ENCODE measurements around the gene SNRPA1. TPM values are rescaled to one million over a fixed set of nuclear protein-coding genes. Genes with fewer than 3 reads are reported as not detected.

The SNRPA1 gene
- total and polyA plus RNA-seq, 4 experiments from 2014 or later, result 76.6 to 100 (median 86.3) TPM

DNA sequence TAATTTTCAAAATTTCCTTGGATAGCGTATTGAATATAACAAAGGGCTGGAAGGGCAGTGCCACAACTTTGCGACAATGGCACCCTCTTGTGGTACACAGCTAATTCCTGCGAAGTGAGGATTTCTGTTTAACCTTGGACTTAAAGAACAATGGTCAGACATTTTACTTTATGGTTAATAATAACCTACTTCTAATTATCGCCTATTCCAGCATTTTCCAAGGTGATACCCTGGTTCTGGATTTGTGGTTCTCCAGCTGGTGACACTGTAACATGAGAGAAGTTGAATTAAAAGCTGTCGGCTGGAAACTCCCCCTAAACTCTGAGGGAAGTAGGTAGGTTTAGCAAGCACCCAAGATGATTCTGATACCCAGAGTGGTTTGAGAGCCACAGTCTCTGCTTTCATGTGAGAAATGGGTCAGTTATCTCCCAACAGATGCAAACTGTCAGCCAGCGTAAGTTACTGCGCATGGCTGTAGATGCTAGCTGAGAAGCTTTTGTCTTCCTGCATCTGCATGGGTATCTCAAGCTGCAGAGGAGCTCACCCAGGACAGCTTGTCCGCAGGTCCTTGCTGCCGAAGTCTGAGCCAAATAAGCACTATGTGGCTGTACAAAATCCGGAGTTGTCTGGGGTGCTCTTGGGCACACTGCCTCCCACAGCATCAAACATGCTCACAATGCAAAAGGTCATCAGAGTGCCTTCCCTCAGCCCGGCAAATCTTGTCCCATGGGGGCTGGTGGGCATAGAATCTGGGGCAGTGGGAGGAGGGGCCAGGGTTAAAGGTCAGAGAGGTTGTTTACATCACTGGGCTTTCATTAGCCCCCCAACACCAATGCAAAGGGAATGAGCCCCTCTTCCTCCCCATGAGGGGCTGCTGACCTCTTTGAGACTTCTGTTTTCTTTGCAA lies 36.6 kb downstream of the SNRPA1 start:
- peaks cover 0 to 3% (median under 1%) of the 10 kb centered on the region in 4 donors for H3K4me1 Mint-ChIP-seq
- ChIA-PET POLR2A (ENCODE audit: partially characterized antibody) (interaction anchor here (0.7 to 1.2 kb wide), 2 partner anchors 131 to 250 kb away, joined by 3 read pairs; no protein-coding TSS in a partner anchor), CTCF (ENCODE audit: partially characterized antibody) (interaction anchor here (0.8 to 3.1 kb wide), 31 partner anchors 8 to 383 kb away, joined by 3 to 49 read pairs (median 5); partner anchors contain the start of gene SNRPA1)
- Histone ChIP-seq H3K36me3 (ENCODE audit: insufficient read depth, low read length) (no peaks in the 10 kb centered on the region), H3K4me1 (ENCODE audit: insufficient read depth, low read length) (no peaks in the 10 kb centered on the region), H3K27me3 (ENCODE audit: insufficient read depth, low read length) (no peaks in the 10 kb centered on the region), H3K27ac (ENCODE audit: low read depth, low read length) (no peak overlapping the region), H3K4me3 (ENCODE audit: low read length in 2 of 2) (no peak overlapping the region), H3K9me3 (ENCODE audit: control insufficient read depth in 1 of 2, low read length in 2 of 2) (no peaks in the 10 kb centered on the region)
- H3K27me3 Mint-ChIP-seq, result peaks cover 0 to 6% of the 10 kb centered on the region in 2 donors
- intact Hi-C loops (cut with micrococcal nuclease), result loop anchor here (1.0 kb wide), 1 partner anchor 170 kb away; no protein-coding TSS in a partner anchor
- no peaks in the 10 kb centered on the region for H3K9me3 Mint-ChIP-seq
- H3K27ac Mint-ChIP-seq, result peak overlapping the region in 1 of 7 donors; percentile 53
- no peak overlapping the region for H3K4me3 Mint-ChIP-seq
- H3K36me3 Mint-ChIP-seq, result no peaks in the 10 kb centered on the region
- DNase-seq, result peak in 4 of 5 donors; percentile 49 to 61 (median 52)

- Mint-ChIP-seq H3K27me3 (peaks cover 0 to 3% of the 10 kb centered on the region in 2 donors), H3K27ac (no peak overlapping the region), H3K9me3 (peaks cover 0 to 1% (median 0%) of the 10 kb centered on the region in 8 donors), H3K36me3 (peaks cover 0 to 5% of the 10 kb centered on the region in 2 donors), H3K4me1 (peaks cover 6 to 10% (median 9%) of the 10 kb centered on the region in 4 donors), H3K4me3 (peak overlapping the region in 1 of 8 donors; percentile 41)
- H3K27me3 ChIP-seq (ENCODE audit: insufficient read depth, low read length), result no peaks in the 10 kb centered on the region
- no peaks in the 10 kb centered on the region for H3K36me3 ChIP-seq (ENCODE audit: insufficient read depth, low read length)
- ChIA-PET POLR2A (ENCODE audit: partially characterized antibody) (no interaction called here), CTCF (ENCODE audit: partially characterized antibody) (interaction anchor here (1.2 to 3.1 kb wide), 10 partner anchors 10 to 245 kb away, joined by 3 to 49 read pairs (median 10); no protein-coding TSS in a partner anchor)
- peaks cover 9% of the 10 kb centered on the region for H3K4me1 ChIP-seq (ENCODE audit: insufficient read depth, low read length)
- peak in 1 of 5 donors; percentile 16 for DNase-seq
- intact Hi-C loops (cut with micrococcal nuclease), result loop anchor here (2.0 kb wide), 1 partner anchor 62 kb away; no protein-coding TSS in a partner anchor
- H3K27ac ChIP-seq (ENCODE audit: low read depth, low read length), result no peak overlapping the region
- no peaks in the 10 kb centered on the region for H3K9me3 ChIP-seq (ENCODE audit: control insufficient read depth in 1 of 2, low read length in 2 of 2)
- H3K4me3 ChIP-seq (ENCODE audit: low read length in 2 of 2), result no peak overlapping the region
Observed at GRCh38 chr15:101256757-101257156, 38.3 kb downstream of the SNRPA1 start.

- H3K27ac Mint-ChIP-seq, result no peak overlapping the region
- H3K9me3 ChIP-seq (ENCODE audit: control insufficient read depth in 1 of 2, low read length in 2 of 2), result no peaks in the 10 kb centered on the region
- H3K27ac ChIP-seq (ENCODE audit: low read depth, low read length), result no peak overlapping the region
- H3K4me3 Mint-ChIP-seq, result no peak overlapping the region
- intact Hi-C loops (cut with micrococcal nuclease), result loop anchor here (2.0 kb wide), 1 partner anchor 61 kb away; no protein-coding TSS in a partner anchor
- DNase-seq, result no peak
- H3K27me3 ChIP-seq (ENCODE audit: insufficient read depth, low read length), result no peaks in the 10 kb centered on the region
- H3K36me3 ChIP-seq (ENCODE audit: insufficient read depth, low read length), result no peaks in the 10 kb centered on the region
- H3K36me3 Mint-ChIP-seq, result peaks cover 0 to 6% of the 10 kb centered on the region in 2 donors
- peaks cover 8 to 11% (median 9%) of the 10 kb centered on the region in 4 donors for H3K4me1 Mint-ChIP-seq
- H3K27me3 Mint-ChIP-seq, result peaks cover 0 to 3% of the 10 kb centered on the region in 2 donors
- ChIA-PET POLR2A (ENCODE audit: partially characterized antibody) (no interaction called here), CTCF (ENCODE audit: partially characterized antibody) (interaction anchor here (0.7 to 3.1 kb wide), 9 partner anchors 9 to 246 kb away, joined by 3 to 11 read pairs (median 5); no protein-coding TSS in a partner anchor)
- no peak overlapping the region for H3K4me3 ChIP-seq (ENCODE audit: low read length in 2 of 2)
- H3K9me3 Mint-ChIP-seq, result peaks cover 0 to 1% (median 0%) of the 10 kb centered on the region in 8 donors
- H3K4me1 ChIP-seq (ENCODE audit: insufficient read depth, low read length), result peaks cover 11% of the 10 kb centered on the region
Observed at GRCh38 chr15:101255615-101256241, 39.3 kb downstream of the SNRPA1 start.

- intact Hi-C loops (cut with micrococcal nuclease), result no loop called here
- no peaks in the 10 kb centered on the region for H3K27me3 ChIP-seq (ENCODE audit: insufficient read depth, low read length)
- Mint-ChIP-seq H3K27ac (peak overlapping the region in 1 of 7 donors; percentile 32), H3K27me3 (peaks cover 0 to 3% of the 10 kb centered on the region in 2 donors), H3K36me3 (peaks cover 0 to 11% of the 10 kb centered on the region in 2 donors), H3K4me1 (peaks cover 15 to 18% (median 16%) of the 10 kb centered on the region in 4 donors), H3K4me3 (no peak overlapping the region), H3K9me3 (peaks cover 0 to 1% (median 0%) of the 10 kb centered on the region in 8 donors)
- no peak overlapping the region for H3K27ac ChIP-seq (ENCODE audit: low read depth, low read length)
- H3K4me3 ChIP-seq (ENCODE audit: low read length in 2 of 2), result no peak overlapping the region
- peaks cover 18% of the 10 kb centered on the region for H3K4me1 ChIP-seq (ENCODE audit: insufficient read depth, low read length)
- CTCF ChIA-PET (ENCODE audit: partially characterized antibody), result interaction anchor here (1.2 to 2.4 kb wide), 8 partner anchors 9 to 239 kb away, joined by 3 to 9 read pairs (median 4); no protein-coding TSS in a partner anchor
- no peaks in the 10 kb centered on the region for H3K9me3 ChIP-seq (ENCODE audit: control insufficient read depth in 1 of 2, low read length in 2 of 2)
- no peak for DNase-seq
- no peaks in the 10 kb centered on the region for H3K36me3 ChIP-seq (ENCODE audit: insufficient read depth, low read length)
- POLR2A ChIA-PET (ENCODE audit: partially characterized antibody), result interaction anchor here (5.7 kb wide), 1 partner anchor 14 kb away, joined by 64 read pairs; no protein-coding TSS in a partner anchor
Observed at GRCh38 chr15:101255051-101255395, 40.0 kb downstream of the SNRPA1 start.

DNA sequence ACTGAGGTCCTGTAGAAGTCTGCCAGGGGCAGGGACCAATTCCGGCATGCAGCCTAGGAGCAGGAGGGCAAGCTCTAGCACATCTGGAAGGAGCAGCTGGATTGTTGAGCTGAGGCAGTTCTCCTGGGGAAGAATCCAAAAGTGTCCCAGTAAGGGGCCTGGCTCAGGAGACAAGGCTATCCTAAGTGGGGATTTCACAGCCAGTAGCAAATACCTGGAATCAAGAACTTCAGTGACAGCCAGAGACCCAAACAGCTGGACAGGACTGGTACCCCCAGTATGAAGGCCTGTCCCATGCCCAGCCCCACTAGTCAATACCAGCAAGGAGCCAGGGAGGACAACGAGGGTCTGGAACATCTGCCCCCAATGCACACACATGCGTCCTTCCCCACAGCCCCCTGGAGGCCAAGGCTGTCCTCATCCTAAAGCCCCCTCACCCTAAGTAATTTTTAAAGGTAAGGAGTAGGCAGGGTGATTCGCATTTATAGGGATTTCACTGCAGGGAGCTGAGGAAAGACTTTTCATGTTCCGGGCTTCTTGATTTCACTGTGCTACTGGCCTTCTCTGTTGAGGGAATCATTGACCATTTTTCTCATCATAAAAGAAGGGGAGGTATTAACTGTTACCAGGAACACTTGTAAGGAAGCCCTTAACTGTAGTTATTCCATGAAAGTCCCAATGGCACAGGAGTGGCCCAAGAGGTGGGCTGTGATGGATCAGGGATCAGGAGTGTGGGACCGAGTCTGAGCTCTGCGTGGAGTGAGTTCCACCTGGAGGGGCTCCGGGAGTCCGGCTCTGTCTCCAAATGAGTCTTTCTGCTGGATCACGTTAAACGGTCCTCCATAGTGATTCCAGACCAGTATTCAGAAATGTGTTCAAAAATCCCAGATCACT lies 40.6 kb downstream of the SNRPA1 start:
- intact Hi-C loops (cut with micrococcal nuclease), result loop anchor here (5.0 kb wide), 2 partner anchors 127 to 652 kb away; partner anchors contain the start of genes ASB7 and LINS1
- Mint-ChIP-seq H3K9me3 (peaks cover 0 to 1% (median 0%) of the 10 kb centered on the region in 8 donors), H3K27ac (peak overlapping the region in 1 of 7 donors; percentile 24), H3K36me3 (peaks cover 0 to 13% of the 10 kb centered on the region in 2 donors), H3K4me1 (peaks cover 19 to 24% (median 21%) of the 10 kb centered on the region in 4 donors), H3K4me3 (peak overlapping the region in 1 of 8 donors; percentile 9), H3K27me3 (peaks cover 0 to 2% of the 10 kb centered on the region in 2 donors)
- no peaks in the 10 kb centered on the region for H3K9me3 ChIP-seq (ENCODE audit: control insufficient read depth in 1 of 2, low read length in 2 of 2)
- peaks cover 24% of the 10 kb centered on the region for H3K4me1 ChIP-seq (ENCODE audit: insufficient read depth, low read length)
- no peak overlapping the region for H3K4me3 ChIP-seq (ENCODE audit: low read length in 2 of 2)
- no peak for DNase-seq
- ChIA-PET CTCF (ENCODE audit: partially characterized antibody) (interaction anchor here (1.0 to 2.4 kb wide), 6 partner anchors 10 to 240 kb away, joined by 3 to 9 read pairs (median 4); no protein-coding TSS in a partner anchor), POLR2A (ENCODE audit: partially characterized antibody) (interaction anchor here (5.7 kb wide), 1 partner anchor 13 kb away, joined by 64 read pairs; no protein-coding TSS in a partner anchor)
- H3K36me3 ChIP-seq (ENCODE audit: insufficient read depth, low read length), result no peaks in the 10 kb centered on the region
- no peak overlapping the region for H3K27ac ChIP-seq (ENCODE audit: low read depth, low read length)
- no peaks in the 10 kb centered on the region for H3K27me3 ChIP-seq (ENCODE audit: insufficient read depth, low read length)

DNA sequence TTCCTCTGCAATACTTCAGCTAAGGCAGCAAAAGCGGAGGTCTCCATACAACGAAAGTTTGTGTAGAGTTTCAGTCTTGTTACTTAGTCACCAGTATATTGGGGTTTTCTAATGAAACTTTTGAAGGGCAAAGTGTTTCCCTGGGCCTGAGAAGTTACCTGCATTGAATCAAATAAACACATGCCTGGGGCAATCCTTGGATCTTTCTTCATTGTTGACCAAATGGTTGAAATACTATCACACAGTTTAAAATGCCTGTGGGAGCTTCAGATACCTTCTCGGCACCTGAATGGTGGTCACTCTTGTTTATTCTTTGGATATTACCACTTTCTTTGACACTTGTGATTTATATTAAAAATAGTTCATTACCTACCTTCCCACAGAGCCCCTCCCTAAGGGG lies 42.2 kb downstream of the SNRPA1 start:
- H3K4me3 ChIP-seq (ENCODE audit: low read length in 2 of 2), result peak overlapping the region; percentile 2 to 66
- POLR2A ChIA-PET (ENCODE audit: partially characterized antibody), result interaction anchor here (1.0 to 5.7 kb wide), 5 partner anchors 11 to 651 kb away, joined by 3 to 64 read pairs (median 3); partner anchors contain the start of genes ASB7, LINS1 and SNRPA1
- H3K4me1 Mint-ChIP-seq, result peaks cover 22 to 36% (median 25%) of the 10 kb centered on the region in 4 donors

More for the DNA sequence above, 42.2 kb downstream of the SNRPA1 start:
- CTCF ChIA-PET (ENCODE audit: partially characterized antibody), result interaction anchor here (0.9 to 2.9 kb wide), 7 partner anchors 10 to 389 kb away, joined by 3 to 12 read pairs (median 3); no protein-coding TSS in a partner anchor
- H3K36me3 Mint-ChIP-seq, result peaks cover 0 to 13% of the 10 kb centered on the region in 2 donors
- H3K4me3 Mint-ChIP-seq, result peak overlapping the region; percentile 91 to 96 (median 95)
- peaks cover 0 to 1% (median 0%) of the 10 kb centered on the region in 8 donors for H3K9me3 Mint-ChIP-seq
- no peaks in the 10 kb centered on the region for H3K9me3 ChIP-seq (ENCODE audit: control insufficient read depth in 1 of 2, low read length in 2 of 2)
- intact Hi-C loops (cut with micrococcal nuclease), result loop anchor here (2.0 to 5.0 kb wide), 3 partner anchors 126 to 651 kb away; partner anchors contain the start of genes ASB7 and LINS1
- DNase-seq, result no peak
- no peaks in the 10 kb centered on the region for H3K27me3 Mint-ChIP-seq
- no peaks in the 10 kb centered on the region for H3K27me3 ChIP-seq (ENCODE audit: insufficient read depth, low read length)
- no peaks in the 10 kb centered on the region for H3K36me3 ChIP-seq (ENCODE audit: insufficient read depth, low read length)
- peak overlapping the region; percentile 27 to 95 (median 93) for H3K27ac Mint-ChIP-seq
- peak overlapping the region; percentile 42 for H3K27ac ChIP-seq (ENCODE audit: low read depth, low read length)
- H3K4me1 ChIP-seq (ENCODE audit: insufficient read depth, low read length), result peaks cover 33% of the 10 kb centered on the region

Data from CD4-positive, alpha-beta memory T cell (primary cell).